NB4 (cell line): Measurements from ENCODE around the gene BTBD9.

Experiments
- MAX ChIP-seq: IDR thresholded peaks from 2 replicates; pipeline ENCODE4 v1.6.1; 2011; ENCODE audit warnings: low read depth, low read length
- POLR2A ChIP-seq: IDR thresholded peaks from 2 replicates; pipeline ENCODE4 v1.6.1; 2011; ENCODE audit warnings: mild to moderate bottlenecking; ENCODE audit not compliant: insufficient read length; ENCODE audit errors: extremely low read depth
- TF ChIP-seq, protein P1 (sequence below): IDR thresholded peaks from one replicate; pipeline ENCODE4 v1.5.1; 2012; ENCODE audit warnings: low read depth, low read length

DNA sequence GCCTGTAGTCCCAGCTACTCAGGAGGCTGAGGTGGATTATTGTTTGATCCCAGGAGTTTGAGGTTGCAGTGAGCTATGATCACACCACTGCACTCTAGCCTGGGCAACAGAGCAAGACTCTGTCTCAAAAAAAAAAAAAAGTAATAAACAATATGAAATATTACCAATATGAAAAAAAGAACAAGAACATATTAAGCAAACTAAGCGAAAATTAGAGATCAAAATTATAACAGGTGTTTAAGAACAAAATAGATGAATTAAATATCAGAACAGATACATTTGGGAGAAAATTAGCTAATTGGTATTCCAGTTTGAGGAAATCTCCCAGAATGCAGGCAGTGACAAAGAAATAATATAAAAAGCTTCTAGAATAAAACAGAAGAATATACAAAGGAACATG lies 39.9 kb upstream of the BTBD9 start:
- TF ChIP-seq POLR2A (no peak), MAX (no peak)
- TF ChIP-seq, protein P1, sequence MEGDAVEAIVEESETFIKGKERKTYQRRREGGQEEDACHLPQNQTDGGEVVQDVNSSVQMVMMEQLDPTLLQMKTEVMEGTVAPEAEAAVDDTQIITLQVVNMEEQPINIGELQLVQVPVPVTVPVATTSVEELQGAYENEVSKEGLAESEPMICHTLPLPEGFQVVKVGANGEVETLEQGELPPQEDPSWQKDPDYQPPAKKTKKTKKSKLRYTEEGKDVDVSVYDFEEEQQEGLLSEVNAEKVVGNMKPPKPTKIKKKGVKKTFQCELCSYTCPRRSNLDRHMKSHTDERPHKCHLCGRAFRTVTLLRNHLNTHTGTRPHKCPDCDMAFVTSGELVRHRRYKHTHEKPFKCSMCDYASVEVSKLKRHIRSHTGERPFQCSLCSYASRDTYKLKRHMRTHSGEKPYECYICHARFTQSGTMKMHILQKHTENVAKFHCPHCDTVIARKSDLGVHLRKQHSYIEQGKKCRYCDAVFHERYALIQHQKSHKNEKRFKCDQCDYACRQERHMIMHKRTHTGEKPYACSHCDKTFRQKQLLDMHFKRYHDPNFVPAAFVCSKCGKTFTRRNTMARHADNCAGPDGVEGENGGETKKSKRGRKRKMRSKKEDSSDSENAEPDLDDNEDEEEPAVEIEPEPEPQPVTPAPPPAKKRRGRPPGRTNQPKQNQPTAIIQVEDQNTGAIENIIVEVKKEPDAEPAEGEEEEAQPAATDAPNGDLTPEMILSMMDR, result no peak
